ENCODE results near the gene MRPL33.

DNA sequence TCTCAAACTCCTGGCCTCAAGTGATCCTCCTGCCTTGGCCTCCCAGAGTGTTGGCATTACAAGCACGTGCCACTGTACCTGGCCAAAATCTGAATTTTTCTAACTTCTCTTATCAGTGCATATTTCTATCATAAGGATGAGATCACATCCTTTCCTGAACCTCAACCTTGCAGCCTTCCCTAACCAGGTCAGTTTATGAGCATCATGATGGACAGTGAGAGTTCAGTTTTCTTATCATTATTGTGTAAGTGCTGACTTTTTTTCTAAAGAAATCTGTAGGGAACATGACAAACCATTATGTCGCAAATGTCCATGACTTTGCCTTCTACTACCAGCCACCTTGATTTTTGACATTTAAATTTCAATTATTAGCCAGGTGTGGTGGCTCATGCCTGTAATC is 31.5 kb downstream of the MRPL33 start:
- TF ChIP-seq, protein P1, sequence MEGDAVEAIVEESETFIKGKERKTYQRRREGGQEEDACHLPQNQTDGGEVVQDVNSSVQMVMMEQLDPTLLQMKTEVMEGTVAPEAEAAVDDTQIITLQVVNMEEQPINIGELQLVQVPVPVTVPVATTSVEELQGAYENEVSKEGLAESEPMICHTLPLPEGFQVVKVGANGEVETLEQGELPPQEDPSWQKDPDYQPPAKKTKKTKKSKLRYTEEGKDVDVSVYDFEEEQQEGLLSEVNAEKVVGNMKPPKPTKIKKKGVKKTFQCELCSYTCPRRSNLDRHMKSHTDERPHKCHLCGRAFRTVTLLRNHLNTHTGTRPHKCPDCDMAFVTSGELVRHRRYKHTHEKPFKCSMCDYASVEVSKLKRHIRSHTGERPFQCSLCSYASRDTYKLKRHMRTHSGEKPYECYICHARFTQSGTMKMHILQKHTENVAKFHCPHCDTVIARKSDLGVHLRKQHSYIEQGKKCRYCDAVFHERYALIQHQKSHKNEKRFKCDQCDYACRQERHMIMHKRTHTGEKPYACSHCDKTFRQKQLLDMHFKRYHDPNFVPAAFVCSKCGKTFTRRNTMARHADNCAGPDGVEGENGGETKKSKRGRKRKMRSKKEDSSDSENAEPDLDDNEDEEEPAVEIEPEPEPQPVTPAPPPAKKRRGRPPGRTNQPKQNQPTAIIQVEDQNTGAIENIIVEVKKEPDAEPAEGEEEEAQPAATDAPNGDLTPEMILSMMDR (conservative IDR thresholded peaks at IDR 0.05 in 1 of 2, IDR thresholded peaks at IDR 0.05 in 1 of 2; ENCODE audit: extremely low read depth in 1 of 2, insufficient read depth in 1 of 2, low read depth in 1 of 2, low read length in 2 of 2): no peak
- TF ChIP-seq EZH2 (IDR thresholded peaks at IDR 0.05; ENCODE audit: borderline replicate concordance, low read length): no peak
